Activated CD8-positive, alpha-beta memory T cell treated with anti-CD3 and anti-CD28 coated beads for 4 hours (primary cell): ENCODE measurements around the gene ALOXE3.

ENCODE experiments used
- DNase-seq, 2 donors: peaks; one replicate each; pipeline ENCODE4 v3.0.0-alpha.2; 2020; ENCODE audit warnings: low read depth in 2 of 2

The ALOXE3 gene

DNA sequence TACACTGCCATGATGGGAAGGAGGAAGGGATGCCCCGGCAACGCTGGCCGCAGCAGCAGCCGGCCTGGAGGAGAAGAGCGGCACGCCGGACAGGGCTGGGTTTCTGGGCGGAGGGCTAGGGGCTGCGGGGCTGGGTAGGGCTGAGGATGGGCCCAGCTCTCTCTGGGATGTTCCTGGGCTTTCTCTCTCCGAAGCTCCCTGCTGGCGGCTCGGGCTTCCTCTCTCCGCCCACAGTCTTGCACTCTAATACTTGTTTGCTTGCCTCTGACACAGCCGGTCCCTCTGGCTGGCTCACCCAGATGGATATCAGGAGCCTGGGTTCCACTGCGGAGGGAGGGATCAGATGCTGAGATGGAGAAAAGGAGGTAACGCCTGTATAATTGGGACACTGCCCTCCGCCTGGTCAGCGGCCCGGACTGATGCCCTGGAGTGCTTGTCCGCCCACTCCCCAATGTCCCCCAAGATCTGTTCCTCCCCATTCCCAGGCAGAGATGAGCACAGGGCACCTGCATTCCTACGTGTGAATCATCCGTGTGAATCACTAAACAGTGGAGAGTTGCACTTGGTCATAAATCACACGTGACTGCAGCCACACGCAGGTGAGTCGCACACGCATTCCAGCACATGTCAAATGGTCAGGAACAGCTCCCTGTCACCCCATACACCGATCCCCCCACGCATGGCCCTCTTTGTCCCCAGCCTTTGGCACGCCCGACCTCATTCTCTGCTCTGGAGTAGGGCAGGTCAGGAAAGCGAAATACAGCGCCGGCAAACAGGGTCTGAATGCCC, at the start of gene ALOXE3:
TSS of gene ALOXE3 (minus strand) at position 535 of the 789 bp plus-strand sequence. CDS start at position 11, 524 bp downstream.
- no peak for DNase-seq

DNA sequence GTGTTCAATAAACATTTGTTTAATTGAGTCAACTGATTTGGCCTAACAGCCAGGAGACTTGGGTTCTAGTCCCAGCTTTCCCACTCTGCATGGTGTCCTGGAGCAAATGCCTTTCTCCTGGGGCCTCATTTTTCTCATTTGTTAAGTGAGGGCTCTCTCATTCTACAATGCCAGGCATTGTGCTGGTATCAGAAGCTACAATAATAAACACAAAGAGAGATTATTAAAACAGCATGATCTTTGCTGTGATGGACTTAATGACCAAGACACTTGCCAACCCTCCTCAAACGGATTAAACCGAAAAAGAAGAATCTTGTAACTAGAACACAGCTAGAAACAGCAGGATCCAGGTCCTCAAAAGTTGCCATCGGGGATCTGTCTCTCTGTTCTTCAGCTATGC, 49.2 kb upstream of the ALOXE3 start:
- DNase-seq, result no peak

DNA sequence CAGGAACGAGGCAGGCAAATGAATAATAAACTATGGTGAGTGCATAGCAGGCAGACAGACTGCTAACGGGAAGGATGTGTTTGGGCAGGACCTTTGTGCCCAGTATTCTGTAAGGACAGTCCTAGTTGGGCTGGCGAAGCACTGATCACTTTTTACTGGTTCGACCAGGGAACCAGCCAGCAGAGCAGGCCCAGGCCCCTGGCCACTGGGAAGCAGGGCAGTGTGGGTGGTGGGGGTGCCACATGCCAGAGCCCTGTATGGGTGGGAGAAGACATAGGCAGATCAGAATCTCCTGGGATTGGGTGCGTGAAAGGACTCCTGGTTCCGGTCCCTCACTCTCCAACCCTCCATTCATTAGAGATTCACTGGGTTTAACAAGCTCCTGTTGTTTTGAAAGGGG, 48.4 kb upstream of the ALOXE3 start:
- DNase-seq, result no peak

GRCh38 chr17:8164815-8165131, 46.5 kb upstream of the ALOXE3 start:
- DNase-seq, result no peak

DNA sequence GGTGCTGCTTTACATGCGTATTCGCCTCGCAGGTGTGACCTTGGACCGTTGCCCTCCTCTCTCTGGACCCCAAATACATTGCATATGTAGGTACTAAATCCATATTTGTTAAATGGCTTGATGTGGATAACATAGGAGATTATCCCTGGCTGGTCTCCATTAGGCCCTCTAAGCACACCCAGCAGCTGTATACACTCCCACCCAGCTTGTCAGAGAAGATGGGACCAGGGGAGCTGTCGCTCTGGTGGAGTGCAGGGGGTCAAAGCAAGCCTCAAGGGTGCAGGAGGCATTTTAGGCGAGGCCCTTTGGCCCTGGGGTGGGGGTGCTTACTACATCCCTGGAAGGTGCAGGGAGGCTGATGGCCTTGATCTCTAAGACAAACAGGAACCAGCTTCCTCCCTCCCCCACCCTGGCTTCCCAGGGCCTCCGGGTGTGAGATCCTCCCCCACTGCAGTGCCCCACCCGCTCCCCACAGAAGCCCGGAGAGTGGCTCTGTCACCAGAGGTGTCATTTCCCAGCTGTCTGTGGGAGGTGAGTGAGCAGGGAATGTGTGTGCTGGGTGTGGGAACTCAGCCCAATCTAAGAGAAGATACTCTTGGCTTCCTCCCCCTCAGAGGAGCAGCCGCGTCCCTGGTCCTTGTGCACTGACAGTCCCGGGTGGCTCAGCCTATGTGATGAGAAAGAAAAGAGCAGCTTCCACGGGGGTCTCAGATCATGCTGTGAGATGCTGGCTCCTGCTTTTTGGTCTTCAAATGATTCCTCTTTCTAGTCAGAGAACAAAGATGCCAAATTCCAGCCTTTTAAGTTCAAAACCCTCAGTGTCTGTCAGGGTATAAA, 45.9 kb upstream of the ALOXE3 start:
- DNase-seq, result peak in 1 of 2 donors; percentile 42

- peak in 1 of 2 donors; percentile 63 for DNase-seq
Measured at GRCh38 chr17:8162997-8163977, 45.0 kb upstream of the ALOXE3 start.

DNA sequence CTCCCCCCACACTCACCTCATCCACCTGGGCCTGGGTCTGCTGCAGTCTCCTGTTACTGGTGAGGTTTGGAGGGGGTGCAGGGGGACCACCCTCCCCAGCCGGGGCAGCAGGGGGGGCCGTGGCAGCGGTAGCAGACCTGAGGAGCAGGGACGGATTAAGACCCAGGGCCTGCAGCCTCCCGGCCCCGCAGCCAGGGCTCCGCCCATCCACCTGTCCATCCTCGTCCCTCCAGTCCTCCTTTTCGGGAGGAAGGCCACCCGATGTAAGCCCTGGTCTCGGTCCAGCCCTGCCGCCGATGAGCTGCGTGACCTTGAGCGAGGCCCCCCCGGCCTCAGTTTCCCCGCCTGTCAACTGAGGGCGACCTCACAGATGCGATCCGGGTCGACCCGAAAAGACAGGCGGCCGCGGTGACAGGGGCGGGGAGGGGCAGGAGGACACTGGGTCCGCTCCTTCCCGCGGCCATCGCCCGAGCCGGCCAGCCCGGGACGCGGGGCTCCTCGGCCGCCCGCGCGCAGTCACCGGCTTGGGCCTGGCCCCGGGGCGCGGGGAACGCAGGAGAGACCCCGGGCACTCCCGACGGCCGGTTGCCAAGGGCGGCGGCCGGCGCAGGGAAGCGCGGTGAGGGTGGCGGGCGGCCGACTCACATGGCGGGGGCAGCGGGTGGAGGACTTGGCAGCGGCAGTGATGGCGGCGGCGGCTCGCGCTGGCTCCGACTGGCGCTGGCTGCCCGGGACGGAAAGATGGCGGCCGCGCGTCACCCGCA, 44.1 kb upstream of the ALOXE3 start, which contains the start of gene VAMP2:
TSS of gene VAMP2 (minus strand) at position 716 of the 764 bp plus-strand sequence. CDS start at position 647, 69 bp downstream.
- peak in 1 of 2 donors; percentile 61 for DNase-seq

DNA sequence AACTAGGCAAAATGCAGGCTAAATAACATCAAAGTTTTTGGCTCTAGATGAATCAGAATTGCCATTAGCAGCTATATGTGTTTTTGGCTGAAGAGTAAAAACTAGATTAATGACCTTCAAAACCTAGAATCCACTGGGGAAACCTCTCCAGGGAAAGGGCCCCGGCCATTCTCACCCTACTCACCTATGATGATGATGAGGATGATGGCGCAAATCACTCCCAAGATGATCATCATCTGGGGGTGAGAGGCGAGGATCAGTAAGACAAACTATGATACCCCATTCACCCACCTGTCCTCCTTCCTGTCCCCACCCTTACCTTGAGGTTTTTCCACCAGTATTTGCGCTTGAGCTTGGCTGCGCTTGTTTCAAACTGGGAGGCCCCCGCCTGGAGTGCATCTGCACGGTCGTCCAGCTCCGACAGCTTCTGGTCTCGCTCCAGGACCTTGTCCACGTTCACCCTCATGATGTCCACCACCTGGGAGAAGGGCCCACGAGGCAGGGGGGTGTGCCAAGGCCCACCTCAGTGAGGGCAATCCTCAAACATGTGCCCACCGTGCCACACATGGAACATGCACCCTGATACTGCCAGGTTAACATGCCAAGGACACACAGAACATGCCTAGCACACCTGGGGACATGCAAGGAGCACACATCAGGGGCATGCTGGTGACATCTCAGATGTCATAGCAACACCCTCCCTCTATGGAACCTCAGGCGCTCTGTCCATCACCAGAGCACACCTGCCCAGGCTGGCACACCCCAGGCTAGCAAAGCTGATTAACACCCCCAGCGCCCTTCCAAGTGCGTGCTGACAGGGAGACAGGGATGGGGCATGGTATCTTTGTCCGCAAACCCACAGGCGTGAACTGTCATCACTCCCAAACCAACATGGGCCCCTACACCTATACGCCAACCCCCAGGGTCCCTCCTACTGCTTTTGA, 43.2 kb upstream of the ALOXE3 start:
- DNase-seq, result no peak

- no peak for DNase-seq
Measured at GRCh38 chr17:8160741-8161221, 42.5 kb upstream of the ALOXE3 start.

DNA sequence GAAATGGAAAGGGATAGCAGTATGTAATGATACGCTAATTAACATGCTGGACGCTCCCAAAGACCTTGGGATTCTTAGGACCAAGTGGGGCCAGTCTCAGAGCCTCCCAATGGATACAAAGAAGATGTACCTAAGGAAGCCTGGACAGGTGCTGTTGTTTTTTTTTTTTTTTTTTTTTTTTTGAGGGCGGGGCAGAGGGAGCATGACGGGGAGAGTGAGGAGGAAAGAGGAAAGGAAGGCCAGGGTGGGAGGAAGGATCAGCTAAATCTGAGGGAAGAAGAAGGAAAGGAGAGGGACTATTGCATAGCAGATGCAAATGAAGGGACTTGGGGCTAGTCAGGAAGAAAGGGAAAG, 41.9 kb upstream of the ALOXE3 start:
- DNase-seq, result no peak

DNA sequence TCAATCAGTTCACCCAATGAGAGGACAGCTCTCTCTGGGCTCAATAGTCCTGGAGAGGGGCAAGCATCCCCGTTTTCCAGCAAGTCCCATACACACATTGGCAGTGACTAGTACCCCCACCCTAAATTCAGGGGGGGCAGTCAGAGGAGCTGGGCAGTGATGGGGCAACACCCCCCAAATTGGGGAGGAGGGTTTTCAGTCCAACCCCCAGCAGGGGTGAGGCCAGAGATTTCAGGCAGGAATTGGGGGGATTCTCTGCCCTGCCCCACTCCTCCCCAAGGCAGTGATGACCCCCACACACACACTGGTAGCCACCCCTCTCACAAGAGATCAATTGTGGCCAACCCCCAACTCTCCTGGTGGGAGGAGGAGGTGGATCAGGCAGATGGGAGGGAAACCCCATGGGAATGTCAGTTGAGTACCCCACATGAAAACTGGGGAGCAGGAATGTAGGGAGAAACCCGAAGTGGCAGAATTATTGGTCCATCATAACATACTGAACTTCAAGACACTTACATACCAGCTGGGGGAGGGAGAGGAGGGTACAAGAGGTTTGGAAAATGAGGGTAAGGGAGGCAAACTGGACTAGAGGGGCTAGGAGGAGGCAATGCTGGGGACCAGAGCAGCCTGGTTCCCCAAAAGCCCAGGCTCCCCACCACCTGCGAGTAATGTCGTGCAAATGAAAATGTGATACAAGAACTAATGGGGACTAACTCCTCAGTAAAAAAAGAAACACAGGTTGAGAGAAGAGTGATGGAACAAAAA, 41.3 kb upstream of the ALOXE3 start:
- no peak for DNase-seq

DNA sequence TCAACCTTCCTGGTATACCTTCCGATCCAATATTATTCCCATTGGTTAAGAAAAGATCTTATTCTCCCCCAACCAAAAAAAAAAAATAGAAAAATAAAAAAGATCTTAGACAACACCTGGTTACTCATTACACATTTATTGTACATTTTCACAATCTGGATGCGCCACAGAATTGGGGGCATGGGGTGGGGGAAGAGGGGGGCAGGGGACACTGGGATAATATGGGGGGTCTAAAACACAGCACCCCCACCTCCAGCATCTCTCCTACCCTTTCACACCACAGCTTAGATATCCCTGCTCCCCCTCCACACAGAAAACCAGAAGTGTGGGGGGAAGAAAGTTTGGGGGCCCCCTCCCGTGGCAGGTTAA, 40.7 kb upstream of the ALOXE3 start:
- no peak for DNase-seq

DNA sequence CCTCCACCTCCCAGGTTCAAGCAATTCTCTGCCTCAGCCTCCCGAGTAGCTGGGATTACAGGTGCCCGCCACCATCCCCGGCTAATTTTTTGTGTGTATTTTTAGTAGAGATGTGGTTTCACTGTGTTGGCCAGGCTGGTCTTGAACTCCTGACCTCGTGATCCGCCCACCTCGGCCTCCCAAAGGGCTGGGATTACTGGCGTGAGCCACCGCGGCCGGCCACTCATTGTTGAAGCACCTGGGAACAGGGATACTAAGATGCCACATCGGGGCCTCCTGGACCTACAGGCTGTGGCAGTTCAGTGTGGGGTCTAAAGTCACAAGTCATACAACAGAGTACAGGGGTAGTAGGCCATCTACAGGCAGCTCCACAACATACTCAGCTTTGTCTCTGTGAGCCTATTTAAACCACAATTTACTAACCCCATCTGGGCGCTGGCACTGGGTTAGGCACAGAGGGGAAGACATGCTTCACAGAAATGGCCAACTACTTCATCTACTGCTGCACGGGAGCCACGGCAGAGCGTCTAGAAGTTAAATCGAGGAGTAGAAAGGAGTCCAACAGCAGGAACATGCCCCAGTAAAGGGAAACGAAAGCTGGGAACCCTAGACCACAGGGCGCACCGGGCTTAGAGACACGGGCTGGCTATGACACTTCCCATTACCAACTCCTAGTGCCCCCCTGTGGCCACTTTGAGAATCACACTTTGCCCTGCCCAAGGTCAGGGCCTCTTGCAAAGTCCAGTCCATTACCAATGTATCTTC, 40.1 kb upstream of the ALOXE3 start:
- DNase-seq, result peak; percentile 69 to 73

GRCh38 chr17:8156246-8156992, 38.1 kb upstream of the ALOXE3 start:
- DNase-seq, result peak; percentile 100

- DNase-seq, result no peak
Measured at GRCh38 chr17:8155996-8156245, 37.6 kb upstream of the ALOXE3 start.

DNA sequence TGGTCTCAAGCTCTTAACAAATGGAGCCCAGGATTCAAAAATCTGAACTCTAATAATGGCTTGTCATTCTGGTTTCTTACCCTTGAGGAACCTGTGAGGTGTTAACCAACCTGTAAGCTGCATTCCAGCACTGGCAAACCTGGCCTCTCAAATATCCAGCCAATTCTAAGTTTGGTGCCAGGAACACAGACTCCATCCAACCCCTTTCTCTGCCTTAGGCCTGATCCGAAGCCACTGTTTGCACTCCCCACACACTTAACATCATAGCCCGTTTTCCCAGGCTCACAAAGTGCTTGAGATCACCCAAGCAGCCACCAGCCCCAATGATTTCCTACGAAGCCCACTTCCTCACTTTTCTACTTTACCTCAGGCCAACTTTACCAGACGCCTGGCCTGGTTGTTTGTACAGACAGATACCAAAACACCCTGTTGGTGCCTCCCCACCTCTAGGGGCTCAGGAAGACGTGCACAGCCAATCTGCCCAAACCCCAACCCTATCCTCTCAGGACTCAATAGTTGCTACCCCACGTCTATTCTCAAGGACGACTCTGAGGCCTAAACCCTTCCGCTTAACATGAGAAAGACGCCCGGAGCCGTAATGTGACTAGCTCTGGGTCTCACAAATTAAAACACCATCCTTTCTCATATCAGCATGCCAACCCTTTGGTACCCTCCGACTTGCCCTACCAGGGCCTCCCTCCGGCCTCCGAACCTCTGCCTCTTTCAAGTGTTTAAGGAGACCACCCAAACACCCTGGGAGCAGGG, 37.1 kb upstream of the ALOXE3 start:
- DNase-seq, result no peak

- no peak for DNase-seq
Measured at GRCh38 chr17:8154608-8155155, 36.4 kb upstream of the ALOXE3 start.
